Measurements from ENCODE around the gene RTRAF. TPM values are rescaled to one million over a fixed set of nuclear protein-coding genes. Genes with fewer than 3 reads are reported as not detected.

The RTRAF gene
- total RNA-seq, 1 experiment from 2014 or later, result 190 TPM

- no peak overlapping the region for H3K9ac ChIP-seq (ENCODE audit: low read length)
- DNase-seq (ENCODE audit: low read depth, low spot score), result no peak
- H3K27me3 ChIP-seq (ENCODE audit: insufficient read depth, low read length), result peaks cover 16% of the 10 kb centered on the region; the same call in 1 of the 2 replicates
- no peak overlapping the region for H3K4me3 ChIP-seq (replicated peaks in 1 of 2; ENCODE audit: low read depth in 1 of 2, low read length in 2 of 2)
- H4K20me1 ChIP-seq (ENCODE audit: insufficient read depth), result no peaks in the 10 kb centered on the region
- no TSS peak for BruUV-seq (replicated peaks)
- H2AFZ ChIP-seq (ENCODE audit: low read depth, low read length, poor library complexity, severe bottlenecking), result no peak overlapping the region
- ATAC-seq, result no peak
- ChIA-PET RAD21 (ENCODE audit: low non-redundant PET in 1 of 2, low total read pairs in 2 of 2, uncharacterized antibody in 2 of 2, unreplicated experiment in 2 of 2) (no interaction called here), CTCF (no interaction called here), POLR2A (no interaction called here)
- TF ChIP-seq TCF7L2 (IDR thresholded peaks at IDR 0.05; ENCODE audit: borderline replicate concordance, extremely low read depth, insufficient read depth, insufficient read length) (no peak), REST (IDR thresholded peaks at IDR 0.05; ENCODE audit: low read depth) (no peak), ZNF274 (IDR thresholded peaks at IDR 0.05; ENCODE audit: low read depth, low read length) (no peak), EZH2phosphoT487 (IDR thresholded peaks at IDR 0.05; ENCODE audit: borderline replicate concordance) (no peak), CBX3 (IDR thresholded peaks at IDR 0.05; ENCODE audit: low read depth) (no peak), ZBTB33 (IDR thresholded peaks at IDR 0.05; ENCODE audit: extremely low read depth, insufficient replicate concordance, low read length) (no peak), SP1 (IDR thresholded peaks at IDR 0.05; ENCODE audit: low read depth) (no peak), EGR1 (IDR thresholded peaks at IDR 0.05; ENCODE audit: low read depth) (no peak), SRF (IDR thresholded peaks at IDR 0.05; ENCODE audit: low read depth) (no peak)
- TF ChIP-seq, protein P1, sequence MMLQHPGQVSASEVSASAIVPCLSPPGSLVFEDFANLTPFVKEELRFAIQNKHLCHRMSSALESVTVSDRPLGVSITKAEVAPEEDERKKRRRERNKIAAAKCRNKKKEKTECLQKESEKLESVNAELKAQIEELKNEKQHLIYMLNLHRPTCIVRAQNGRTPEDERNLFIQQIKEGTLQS (IDR thresholded peaks at IDR 0.05), result no peak
- intact Hi-C loops (cut with micrococcal nuclease), result no loop called here
- no peak overlapping the region for H3K4me2 ChIP-seq (ENCODE audit: low read length)
- no peaks in the 10 kb centered on the region for H3K36me3 ChIP-seq (ENCODE audit: control insufficient read depth in 1 of 2, insufficient read depth in 2 of 2, low read length in 2 of 2)
- no peaks in the 10 kb centered on the region for H3K4me1 ChIP-seq (ENCODE audit: control insufficient read depth in 1 of 2, insufficient read depth in 2 of 2, low read length in 2 of 2)
- H3K79me2 ChIP-seq (ENCODE audit: insufficient read depth, low read length), result no peaks in the 10 kb centered on the region
- no peaks in the 10 kb centered on the region for H3K9me2 ChIP-seq (ENCODE audit: insufficient read depth)
- H3K9me3 ChIP-seq (ENCODE audit: control insufficient read depth in 1 of 2, insufficient read depth in 1 of 2, low read depth in 1 of 2, low read length in 2 of 2), result no peaks in the 10 kb centered on the region
- H3K27ac ChIP-seq (ENCODE audit: low read depth, low read length), result no peak overlapping the region
Observed at GRCh38 chr14:52060080-52060479, 70.7 kb downstream of the RTRAF start.

Other genes starting within 250 kb of the RTRAF start
- gene GNG2, start 128.9 kb upstream of the RTRAF start, total RNA-seq (2021; ENCODE audit: unreplicated experiment), result 0.74 TPM
- 0.84 TPM for gene NID2, start 79.5 kb downstream of the RTRAF start, total RNA-seq (2021; ENCODE audit: unreplicated experiment)

Data from HCT116 (cell line).